Stimulated activated memory B cell treated with anti-CD40 and anti-IgM and Interleukin-4, amounts not matched to agents 10 μg/mL and 1 μg/mL and 100 μg/mL, for 72 hours (primary cell): Measurements from ENCODE around the gene ECE1.
"Not testable (repeated sequence)": the region's sequence is repeated elsewhere in the genome, so short reads cannot be mapped to it uniquely, and the experiment has no call there.

Source experiments
- ATAC-seq: fragments of 150-1000 bp; cut with Tn5 transposase; 2 replicates; pipeline ENCODE4 v1.10.0; 2021
- H3K27ac Mint-ChIP-seq: one replicate; pipeline ENCODE4 v1.8.0; 2022; ENCODE audit warnings: mild to moderate bottlenecking, mixed read lengths
- H3K27me3 Mint-ChIP-seq: one replicate; pipeline ENCODE4 v1.8.0; 2022; ENCODE audit warnings: mixed read lengths
- H3K36me3 Mint-ChIP-seq: one replicate; pipeline ENCODE4 v1.8.0; 2022; ENCODE audit warnings: mixed read lengths
- H3K4me1 Mint-ChIP-seq: one replicate; pipeline ENCODE4 v1.8.0; 2022; ENCODE audit warnings: mixed read lengths
- H3K4me3 Mint-ChIP-seq: one replicate; pipeline ENCODE4 v1.8.0; 2022; ENCODE audit warnings: mild to moderate bottlenecking, moderate library complexity, mixed read lengths
- H3K9me3 Mint-ChIP-seq: one replicate; pipeline ENCODE4 v1.8.0; 2022; ENCODE audit warnings: mixed read lengths

ECE1 gene

DNA sequence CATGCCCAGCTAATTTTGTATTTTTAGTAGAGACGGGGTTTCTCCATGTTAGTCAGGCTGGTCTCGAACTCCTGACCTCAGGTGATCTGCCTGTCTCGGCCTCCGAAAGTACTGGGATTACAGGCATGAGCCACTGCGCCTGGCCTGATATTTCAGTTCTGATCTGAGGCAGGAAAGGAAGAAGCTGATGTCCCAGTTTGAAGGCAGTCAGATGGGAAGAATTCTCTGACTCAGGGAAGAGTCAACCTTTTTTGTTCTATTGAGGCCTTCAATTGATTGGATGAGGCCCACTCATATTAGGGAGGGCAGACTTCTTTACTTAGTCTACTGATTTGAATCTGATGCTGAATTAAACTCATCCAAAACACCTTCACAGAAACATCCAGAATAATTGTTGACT lies 89.0 kb downstream of the ECE1 start:
- H3K36me3 Mint-ChIP-seq, H3K9me3 Mint-ChIP-seq, H3K27ac Mint-ChIP-seq, ATAC-seq, H3K4me1 Mint-ChIP-seq, H3K4me3 Mint-ChIP-seq: not testable (repeated sequence)
- H3K27me3 Mint-ChIP-seq, result peaks cover 18% of the 10 kb centered on the region

DNA sequence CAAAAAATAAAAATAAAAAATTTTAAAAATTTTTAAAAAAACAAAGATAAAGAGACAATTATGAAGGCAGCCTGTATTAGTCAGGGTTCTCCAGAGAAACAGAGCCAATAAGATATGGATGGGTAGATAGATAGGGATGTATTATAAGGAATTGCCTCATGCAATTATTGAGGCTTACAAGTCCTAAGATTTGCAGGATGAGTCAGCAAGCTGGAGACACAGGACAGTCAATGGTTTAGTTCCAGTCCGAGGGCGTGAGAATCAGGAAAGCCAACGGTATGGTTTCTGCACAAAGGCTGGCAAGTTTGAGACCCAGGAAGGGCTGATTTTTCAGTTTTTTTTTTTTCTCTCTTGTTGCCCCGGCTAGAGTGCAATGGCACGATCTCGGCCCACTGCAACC lies 89.5 kb downstream of the ECE1 start:
- H3K27me3 Mint-ChIP-seq, result peaks cover 20% of the 10 kb centered on the region
- H3K4me3 Mint-ChIP-seq, result no peak overlapping the region
- ATAC-seq, result no peak
- no peaks in the 10 kb centered on the region for H3K36me3 Mint-ChIP-seq
- no peaks in the 10 kb centered on the region for H3K9me3 Mint-ChIP-seq
- H3K4me1 Mint-ChIP-seq, result no peaks in the 10 kb centered on the region
- H3K27ac Mint-ChIP-seq, result no peak overlapping the region

DNA sequence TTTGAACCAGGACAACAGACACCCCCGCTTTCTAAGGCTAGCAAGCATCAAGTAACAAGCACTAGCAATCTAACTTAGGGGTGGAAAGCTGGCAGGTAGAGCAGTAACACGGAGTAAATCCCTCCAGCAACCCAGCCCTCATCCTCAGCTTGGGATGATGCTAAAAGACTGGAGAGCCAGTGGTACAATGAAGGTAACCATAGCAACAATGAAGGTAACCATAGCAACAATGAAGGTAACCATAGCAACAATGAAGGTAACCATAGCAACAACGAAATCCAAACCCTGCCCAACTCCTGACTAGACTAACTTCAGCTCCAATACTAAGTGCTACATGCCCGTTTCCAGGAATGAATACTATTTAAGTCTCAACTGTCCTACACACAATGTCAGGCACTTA lies 91.3 kb downstream of the ECE1 start:
- ATAC-seq, result no peak
- no peaks in the 10 kb centered on the region for H3K36me3 Mint-ChIP-seq
- H3K27ac Mint-ChIP-seq, result no peak overlapping the region
- no peak overlapping the region for H3K4me3 Mint-ChIP-seq
- no peaks in the 10 kb centered on the region for H3K4me1 Mint-ChIP-seq
- no peaks in the 10 kb centered on the region for H3K9me3 Mint-ChIP-seq
- peaks cover 20% of the 10 kb centered on the region for H3K27me3 Mint-ChIP-seq

DNA sequence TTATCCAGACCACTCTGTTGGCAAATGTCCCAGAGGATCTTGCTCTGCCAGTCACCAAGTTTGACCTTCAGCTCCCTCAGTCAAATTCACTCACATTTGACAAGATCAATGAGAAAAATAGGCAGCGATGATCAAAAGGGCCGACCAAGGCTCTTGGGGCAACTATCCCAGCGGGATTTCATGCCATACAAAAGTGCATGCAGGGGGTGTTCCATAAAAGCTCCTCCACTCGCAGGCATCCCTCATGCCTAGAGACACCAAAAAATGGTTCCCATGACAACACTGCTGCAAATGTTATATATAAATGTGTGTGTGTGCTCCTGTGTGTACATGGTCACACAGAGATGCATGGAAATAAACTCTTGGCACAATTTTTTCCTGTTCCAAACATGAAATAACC lies 97.4 kb downstream of the ECE1 start:
- Mint-ChIP-seq H3K9me3 (no peaks in the 10 kb centered on the region), H3K27ac (no peak overlapping the region)

DNA sequence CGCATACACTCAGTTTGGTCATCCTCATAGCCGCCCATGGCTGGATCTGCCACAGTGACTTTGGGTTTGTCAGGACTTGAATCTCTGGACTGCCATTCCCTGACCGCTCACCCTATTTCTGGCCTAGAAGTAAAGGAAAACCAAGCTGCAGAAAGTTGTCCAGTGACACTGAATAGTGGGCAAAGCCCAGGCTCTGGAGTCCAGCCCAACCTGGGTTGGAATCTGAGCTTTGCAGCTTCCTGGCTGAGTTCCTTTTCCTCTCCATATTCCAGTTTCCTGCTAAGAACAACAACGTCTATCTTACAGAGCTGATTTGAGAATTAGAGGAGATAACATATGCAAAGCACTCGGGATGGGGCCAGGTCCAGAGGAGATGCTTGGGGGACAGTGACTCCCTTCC lies 98.0 kb downstream of the ECE1 start:
- Mint-ChIP-seq H3K27ac (no peak overlapping the region), H3K4me3 (no peak overlapping the region), H3K36me3 (no peaks in the 10 kb centered on the region), H3K4me1 (no peaks in the 10 kb centered on the region), H3K9me3 (no peaks in the 10 kb centered on the region), H3K27me3 (peaks cover 21% of the 10 kb centered on the region)
- ATAC-seq, result no peak

More for the DNA sequence above, 97.4 kb downstream of the ECE1 start:
- Mint-ChIP-seq H3K27me3 (peaks cover 21% of the 10 kb centered on the region), H3K4me3 (no peak overlapping the region), H3K36me3 (no peaks in the 10 kb centered on the region), H3K4me1 (no peaks in the 10 kb centered on the region)
- no peak for ATAC-seq

DNA sequence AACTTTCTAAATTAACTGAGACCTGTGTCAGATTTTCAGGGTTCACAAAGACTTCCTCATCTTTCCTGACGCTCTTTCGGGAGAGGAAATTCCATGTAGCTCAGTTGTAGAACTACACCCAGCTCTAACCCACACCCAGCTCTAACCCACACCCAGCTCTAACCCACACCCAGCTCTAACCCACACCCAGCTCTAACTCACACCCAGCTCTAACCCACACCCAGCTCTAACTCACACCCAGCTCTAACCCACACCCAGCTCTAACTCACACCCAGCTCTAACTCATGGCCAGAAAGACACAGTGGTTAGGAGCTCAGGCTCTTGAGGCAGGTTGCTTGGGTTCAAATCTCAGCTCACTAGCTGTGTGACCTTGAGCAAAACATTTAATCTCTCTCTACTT lies 99.5 kb downstream of the ECE1 start:
- not testable (repeated sequence) for H3K36me3 Mint-ChIP-seq, H3K9me3 Mint-ChIP-seq, H3K27ac Mint-ChIP-seq, H3K4me3 Mint-ChIP-seq, ATAC-seq, H3K4me1 Mint-ChIP-seq
- peaks cover 12% of the 10 kb centered on the region for H3K27me3 Mint-ChIP-seq

DNA sequence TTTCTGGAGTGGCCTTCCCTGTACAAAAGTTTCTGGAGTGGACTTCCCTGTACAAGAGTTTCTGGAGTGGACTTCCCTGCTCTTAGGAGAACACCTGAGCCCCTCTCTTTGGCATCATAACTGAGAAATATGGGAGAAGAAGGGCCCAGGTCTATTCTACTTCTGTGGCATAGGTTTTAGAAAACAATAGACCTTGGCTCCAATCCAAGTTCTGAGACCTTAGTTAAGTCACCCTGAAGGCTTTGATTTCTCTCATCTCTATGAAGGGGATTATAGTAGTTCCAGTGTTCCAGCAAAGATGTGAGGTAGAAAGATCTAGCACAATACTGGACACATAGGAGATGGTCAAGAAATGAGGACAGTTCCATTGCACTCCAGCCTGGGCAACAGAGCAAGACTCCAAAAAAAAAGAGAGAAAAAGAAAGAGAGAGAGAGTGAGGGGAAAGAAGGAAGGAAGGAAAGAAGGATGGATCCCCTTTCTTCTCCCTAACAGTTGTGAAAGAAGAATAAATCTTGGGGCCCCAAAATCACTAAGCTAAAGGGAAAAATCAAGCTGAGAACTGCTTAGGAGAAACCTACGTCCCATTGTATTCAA lies 100.3 kb downstream of the ECE1 start:
- no peak for ATAC-seq
- Mint-ChIP-seq H3K27ac (no peak overlapping the region), H3K27me3 (peaks cover 12% of the 10 kb centered on the region), H3K4me3 (no peak overlapping the region), H3K9me3 (no peaks in the 10 kb centered on the region), H3K4me1 (no peaks in the 10 kb centered on the region), H3K36me3 (no peaks in the 10 kb centered on the region)

DNA sequence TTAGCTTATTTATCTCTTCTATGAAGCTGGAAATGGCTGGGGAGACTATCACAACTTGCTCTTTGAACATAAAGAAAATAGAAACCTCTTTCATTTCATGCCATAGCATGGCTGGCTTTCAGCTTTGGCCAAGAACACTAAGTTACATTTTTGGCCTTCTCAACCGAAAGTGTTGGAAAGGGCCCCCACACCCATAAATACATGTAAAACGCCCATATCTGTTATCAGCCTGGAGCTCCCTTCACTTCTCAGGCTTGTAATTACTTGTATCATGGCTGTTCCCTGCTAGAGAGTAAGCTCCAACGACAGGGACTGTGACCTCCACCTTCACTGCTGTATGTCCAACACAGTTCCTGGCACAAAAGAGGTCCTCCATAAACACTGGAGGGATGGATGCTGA lies 100.8 kb downstream of the ECE1 start:
- Mint-ChIP-seq H3K36me3 (no peaks in the 10 kb centered on the region), H3K4me1 (peaks cover 4% of the 10 kb centered on the region), H3K27me3 (peaks cover 12% of the 10 kb centered on the region), H3K4me3 (no peak overlapping the region), H3K27ac (no peak overlapping the region), H3K9me3 (no peaks in the 10 kb centered on the region)
- no peak for ATAC-seq

DNA sequence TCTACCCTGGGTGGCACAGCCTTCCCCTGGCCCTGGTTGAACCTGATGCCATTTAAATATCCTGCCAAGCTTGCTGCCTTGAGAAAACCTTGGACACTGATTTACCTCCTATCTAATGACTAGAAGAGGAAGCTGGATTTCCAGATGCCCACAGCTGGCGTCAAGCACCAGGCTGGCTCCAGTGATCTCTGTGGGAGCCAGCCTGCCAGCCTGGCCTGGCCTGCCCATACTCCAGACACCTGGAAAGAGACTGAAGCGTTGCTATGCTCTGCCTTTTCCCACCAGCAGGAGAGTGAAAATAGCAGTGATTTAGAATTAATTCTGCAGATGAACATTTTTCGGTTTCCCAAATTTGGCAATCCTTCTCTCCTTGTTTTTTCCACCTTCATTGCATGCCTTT lies 102.0 kb downstream of the ECE1 start:
- Mint-ChIP-seq H3K4me3 (no peak overlapping the region), H3K9me3 (no peaks in the 10 kb centered on the region), H3K27ac (no peak overlapping the region), H3K27me3 (peaks cover 6% of the 10 kb centered on the region), H3K36me3 (no peaks in the 10 kb centered on the region), H3K4me1 (peaks cover 16% of the 10 kb centered on the region)
- ATAC-seq, result no peak

DNA sequence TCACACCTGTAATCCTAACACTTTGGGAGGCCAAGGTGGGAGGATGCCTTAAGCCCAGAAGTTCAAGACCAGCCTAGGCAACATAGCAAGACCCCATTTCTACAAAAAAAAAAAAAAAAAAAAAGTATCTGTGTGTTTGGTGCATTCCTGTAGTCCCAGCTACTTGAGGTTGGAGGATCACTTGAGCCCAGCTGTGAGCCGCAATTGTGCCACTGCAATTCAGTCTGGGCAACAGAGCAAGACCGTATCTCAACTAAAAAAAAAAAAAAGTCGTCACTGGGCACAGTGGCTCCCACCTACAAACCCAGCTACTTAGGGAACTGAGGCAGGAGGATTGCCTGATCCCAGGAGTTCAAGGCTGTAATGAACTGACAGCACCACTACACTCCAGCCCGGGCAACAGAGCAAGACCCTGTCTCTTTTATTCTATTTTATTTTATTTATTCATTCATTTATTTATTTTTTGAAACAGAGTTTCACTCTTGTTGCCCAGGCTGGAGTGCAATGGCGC lies 105.0 kb downstream of the ECE1 start:
- H3K9me3 Mint-ChIP-seq, result no peaks in the 10 kb centered on the region
- ATAC-seq, result no peak
- no peaks in the 10 kb centered on the region for H3K36me3 Mint-ChIP-seq
- no peak overlapping the region for H3K4me3 Mint-ChIP-seq
- peaks cover 28% of the 10 kb centered on the region for H3K4me1 Mint-ChIP-seq
- H3K27ac Mint-ChIP-seq, result no peak overlapping the region
- H3K27me3 Mint-ChIP-seq, result no peaks in the 10 kb centered on the region

DNA sequence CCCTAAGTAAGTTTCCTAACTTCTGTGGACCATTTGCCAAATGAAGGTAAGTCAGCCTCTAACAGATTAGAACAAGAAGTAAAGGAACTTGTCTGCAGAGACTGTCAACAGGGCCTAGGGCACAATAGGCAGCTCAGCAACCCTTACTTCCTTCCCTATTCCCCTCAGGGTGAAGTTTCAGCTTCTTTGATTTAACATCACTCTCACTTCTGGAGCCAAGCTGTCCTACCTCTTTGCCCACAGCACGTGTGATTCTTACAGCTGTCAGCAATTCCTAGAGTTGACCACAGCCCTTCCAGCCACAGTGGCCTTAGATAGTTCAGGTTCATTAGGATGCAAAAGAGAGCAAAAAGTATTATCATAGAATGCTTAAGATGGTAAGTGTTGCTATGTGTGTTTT lies 106.0 kb downstream of the ECE1 start:
- no peaks in the 10 kb centered on the region for H3K9me3 Mint-ChIP-seq
- H3K4me3 Mint-ChIP-seq, result no peak overlapping the region
- peak; percentile 88 for ATAC-seq
- H3K4me1 Mint-ChIP-seq, result peaks cover 28% of the 10 kb centered on the region
- H3K36me3 Mint-ChIP-seq, result no peaks in the 10 kb centered on the region
- no peak overlapping the region for H3K27ac Mint-ChIP-seq
- H3K27me3 Mint-ChIP-seq, result no peaks in the 10 kb centered on the region

DNA sequence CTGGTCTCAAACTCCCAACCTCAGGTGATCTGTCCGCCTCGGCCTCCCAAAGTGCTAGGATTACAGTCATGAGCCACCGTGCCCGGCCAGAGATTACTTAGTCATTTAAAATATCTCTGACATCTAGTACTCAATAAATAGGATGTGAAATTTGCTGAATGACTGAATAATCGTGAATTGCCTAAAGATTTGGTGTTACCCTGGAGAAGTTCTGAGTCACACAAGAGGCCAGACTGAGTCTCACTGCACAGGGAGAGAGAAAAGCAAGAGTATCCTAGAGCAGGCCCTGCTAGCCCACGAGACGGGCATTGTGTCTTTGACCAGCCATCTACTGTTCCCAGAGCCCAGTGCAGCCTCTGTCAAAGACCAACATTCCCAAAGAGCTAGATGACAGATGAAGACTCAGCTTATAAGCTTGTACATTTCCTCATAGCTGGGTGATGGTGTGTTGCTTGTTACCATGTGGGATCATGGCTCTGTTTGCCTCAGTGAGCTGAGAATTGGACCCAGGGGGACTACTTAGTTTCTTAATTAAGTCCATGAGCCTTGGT lies 108.0 kb downstream of the ECE1 start:
- H3K4me1 Mint-ChIP-seq, result peaks cover 28% of the 10 kb centered on the region
- no peaks in the 10 kb centered on the region for H3K27me3 Mint-ChIP-seq
- no peak overlapping the region for H3K4me3 Mint-ChIP-seq
- no peaks in the 10 kb centered on the region for H3K9me3 Mint-ChIP-seq
- H3K36me3 Mint-ChIP-seq, result no peaks in the 10 kb centered on the region
- peak; percentile 51 for ATAC-seq
- H3K27ac Mint-ChIP-seq, result no peak overlapping the region

DNA sequence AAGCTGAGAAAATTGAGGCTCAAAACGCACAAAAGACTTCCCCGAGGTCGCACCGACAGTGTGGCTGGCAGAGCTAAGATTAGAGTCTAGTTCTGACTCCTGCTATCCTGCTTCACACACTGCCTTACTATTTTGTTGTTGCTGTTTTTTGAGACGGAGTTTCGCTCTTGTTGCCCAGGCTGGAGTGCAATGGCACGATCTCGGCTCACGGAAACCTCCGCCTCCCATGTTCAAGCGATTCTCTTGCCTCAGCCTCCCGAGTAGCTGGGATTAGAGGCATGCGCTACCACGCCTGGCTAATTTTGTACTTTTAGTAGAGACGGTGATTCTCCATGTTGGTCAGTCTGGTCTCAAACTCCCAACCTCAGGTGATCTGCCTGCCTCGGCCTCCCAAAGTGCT lies 112.0 kb downstream of the ECE1 start:
- not testable (repeated sequence) for ATAC-seq, H3K27me3 Mint-ChIP-seq, H3K36me3 Mint-ChIP-seq, H3K4me3 Mint-ChIP-seq, H3K9me3 Mint-ChIP-seq, H3K27ac Mint-ChIP-seq
- H3K4me1 Mint-ChIP-seq, result peaks cover 32% of the 10 kb centered on the region

DNA sequence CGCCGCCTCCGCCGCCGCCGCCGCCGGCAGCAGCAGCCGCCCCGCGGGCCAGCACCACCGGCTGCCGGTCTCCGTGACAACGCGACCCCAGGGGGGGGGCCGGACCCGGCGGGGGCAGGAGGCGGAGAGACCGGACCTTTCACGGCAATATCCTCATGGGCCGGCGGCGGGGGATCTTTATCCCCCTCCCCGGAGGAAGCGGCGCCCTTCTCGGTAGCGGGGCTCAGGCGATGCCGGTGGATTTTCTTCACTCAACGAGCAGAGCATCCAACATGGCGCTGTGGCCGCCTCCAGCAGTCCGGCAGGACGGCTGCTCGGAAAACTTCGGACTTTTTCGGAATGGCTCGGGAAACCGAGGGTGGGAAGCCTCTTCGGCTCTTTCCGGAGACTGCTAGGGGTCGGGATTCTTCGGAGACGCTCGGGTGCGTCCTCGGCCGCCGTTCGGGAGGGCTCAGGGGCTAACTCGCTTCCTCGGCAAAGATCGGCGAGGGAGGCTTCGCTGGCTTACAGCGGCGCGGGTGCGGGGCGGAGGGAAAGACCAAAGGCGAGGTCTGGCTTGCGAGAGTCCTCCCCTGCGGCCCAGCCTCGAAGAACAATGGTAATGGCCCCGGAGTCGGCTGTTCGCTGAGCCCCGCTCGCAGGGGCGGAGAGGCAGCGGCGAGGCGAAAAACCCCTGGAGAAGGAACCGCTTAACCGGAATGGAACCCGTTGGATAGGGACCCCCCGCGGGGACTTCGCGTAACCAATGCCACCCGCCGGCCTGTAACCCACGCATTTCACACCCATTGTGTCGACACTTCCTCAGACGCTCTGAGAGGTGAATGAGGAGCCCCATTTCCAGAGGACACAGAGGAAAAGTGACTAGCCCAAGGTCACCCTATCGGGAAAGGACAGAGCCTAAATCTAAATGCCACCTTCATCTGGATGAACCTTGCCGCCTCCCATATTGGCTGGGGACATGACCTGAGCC lies 113.4 kb downstream of the ECE1 start, which contains the start of gene EIF4G3:
Gene EIF4G3, minus strand, starts transcription at position 312 of the 970 bp plus-strand sequence. CDS start 174,155 bp downstream, outside the sequence.
- Mint-ChIP-seq H3K36me3 (peaks cover 10% of the 10 kb centered on the region), H3K27ac (peak within 1 kb of the TSS; percentile 94), H3K9me3 (no peaks in the 10 kb centered on the region), H3K4me1 (peaks cover 24% of the 10 kb centered on the region), H3K4me3 (peak within 1 kb of the TSS; percentile 98), H3K27me3 (no peaks in the 10 kb centered on the region)
- peak; percentile 96 for ATAC-seq

DNA sequence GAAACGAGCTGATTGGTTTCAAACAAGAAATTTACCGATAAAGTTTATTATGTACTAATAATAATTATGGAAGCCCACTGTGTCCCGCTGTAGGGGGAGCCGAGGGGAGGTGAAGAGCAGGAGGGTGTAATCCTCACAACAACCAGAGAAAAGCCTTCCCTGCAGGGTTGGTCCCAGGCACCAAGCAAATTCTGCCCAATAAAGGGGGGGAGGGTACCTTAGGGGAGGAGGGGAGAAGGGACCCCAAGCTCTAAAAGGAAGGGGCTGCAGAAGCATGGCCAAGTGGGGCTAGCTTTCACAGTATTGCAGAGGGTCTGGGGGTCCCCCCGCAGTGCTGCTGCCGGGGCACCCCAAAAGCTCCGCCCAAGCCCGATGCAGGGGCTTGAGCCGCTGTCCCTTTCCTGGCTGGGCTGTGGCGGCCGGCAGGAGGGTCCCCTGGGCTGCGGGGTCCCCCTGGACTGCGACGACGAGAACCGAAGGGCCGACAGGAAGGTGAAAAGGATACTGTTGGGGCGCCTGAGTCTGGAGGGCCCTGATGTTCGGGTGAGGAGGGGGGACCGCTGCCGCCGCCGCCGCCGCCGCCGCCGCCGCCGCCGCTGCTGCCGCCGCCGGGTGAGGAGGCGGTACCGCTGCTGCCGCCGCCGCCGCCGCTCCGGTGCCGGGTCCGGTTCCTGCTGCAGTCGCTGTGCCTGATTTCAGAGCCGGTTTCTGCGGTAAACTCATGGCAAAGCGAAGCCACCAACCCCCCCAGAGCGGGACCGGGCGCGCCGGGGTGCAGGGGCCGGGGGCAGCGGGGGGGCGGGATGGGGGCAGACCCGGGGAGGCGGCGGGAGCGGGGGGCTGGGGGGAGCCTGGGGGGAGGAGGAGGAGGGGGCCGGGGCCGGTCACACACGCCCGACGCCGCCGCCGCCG lies 114.3 kb downstream of the ECE1 start:
- Mint-ChIP-seq H3K27ac (peak overlapping the region; percentile 94), H3K27me3 (no peaks in the 10 kb centered on the region), H3K4me3 (peak overlapping the region; percentile 98), H3K4me1 (peaks cover 33% of the 10 kb centered on the region), H3K9me3 (no peaks in the 10 kb centered on the region), H3K36me3 (peaks cover 16% of the 10 kb centered on the region)
- peak; percentile 67 for ATAC-seq
